Stimulated activated CD8-positive, alpha-beta memory T cell treated with anti-CD3 and anti-CD28 coated beads, Interleukin-2, amount 100 ng/mL, for 1 hour (primary cell): ENCODE data around the gene ZNF765.
"Not testable (repeated sequence)": the region's sequence is repeated elsewhere in the genome, so short reads cannot be mapped to it uniquely, and the experiment has no call there.

ENCODE experiments used
- DNase-seq, 2 donors: peaks; one replicate each; pipeline ENCODE4 v3.0.0-alpha.2; 2020; ENCODE audit warnings: low read depth in 2 of 2

The ZNF765 gene

DNA sequence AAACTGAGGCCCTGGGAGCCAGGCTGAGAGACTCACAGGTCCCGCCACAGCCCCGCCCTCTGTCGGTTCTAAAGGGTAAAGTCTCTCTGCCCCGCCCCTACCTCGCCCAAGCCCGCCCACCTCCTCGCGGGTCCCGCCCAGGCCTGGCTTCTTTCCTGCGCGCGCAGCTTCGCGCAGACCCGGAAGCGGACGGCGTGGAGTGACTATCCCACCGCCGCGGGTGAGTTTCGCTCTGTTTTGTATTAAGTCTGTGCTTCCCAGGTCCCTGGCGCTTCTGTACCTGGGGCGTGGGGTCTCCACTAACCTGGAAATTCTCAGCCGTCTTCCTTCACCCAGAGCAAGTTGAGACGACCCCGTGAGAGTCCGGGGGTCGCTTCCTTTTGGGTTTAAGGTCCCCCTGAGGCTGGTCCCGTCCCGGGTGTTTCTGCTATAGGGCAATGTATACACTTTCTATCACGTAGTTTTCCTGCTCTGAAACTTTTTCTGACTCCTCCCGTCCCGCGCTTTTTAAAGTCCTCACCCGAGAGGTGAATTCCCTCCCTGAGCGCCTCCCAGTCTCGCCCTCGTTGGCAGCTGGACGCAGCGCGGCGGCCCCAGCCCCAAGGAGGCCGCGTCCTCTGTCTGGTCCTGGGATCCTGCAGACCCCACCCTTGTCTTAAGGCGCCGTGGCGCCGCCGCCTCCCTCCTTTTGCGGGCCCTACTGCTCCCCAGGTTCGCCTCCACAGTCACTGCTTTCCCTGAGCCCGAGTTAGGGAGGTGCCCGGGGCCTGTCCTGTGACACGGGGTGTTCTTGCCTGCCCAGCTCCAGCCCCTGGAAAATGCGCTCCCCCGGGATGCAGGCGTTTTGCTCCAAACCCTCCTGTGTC lies at the start of gene ZNF765:
TSS of gene ZNF765 (plus strand) at position 176 of the 866 bp plus-strand sequence. CDS start 2,867 bp downstream, outside the sequence.
- peak; percentile 95 to 97 for DNase-seq

DNA sequence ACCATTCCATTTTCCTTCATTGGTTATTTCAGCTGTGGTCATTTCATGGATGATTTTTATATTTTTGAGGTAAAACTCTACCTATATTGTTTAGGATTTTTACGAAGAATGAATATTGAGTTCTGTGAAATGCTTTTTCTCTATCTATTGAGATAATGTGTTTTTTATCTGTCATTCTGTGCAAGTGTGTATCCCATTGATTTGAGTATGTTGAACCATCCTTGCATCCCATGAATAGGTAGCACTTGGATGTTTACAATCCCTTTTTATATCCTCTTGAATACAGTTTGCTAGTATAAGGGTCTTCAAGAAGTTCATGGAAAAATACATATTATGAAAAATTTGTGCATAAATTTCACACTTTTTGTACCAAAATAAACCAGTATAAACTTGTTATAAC lies 39.2 kb upstream of the ZNF765 start:
- DNase-seq: no peak

DNA sequence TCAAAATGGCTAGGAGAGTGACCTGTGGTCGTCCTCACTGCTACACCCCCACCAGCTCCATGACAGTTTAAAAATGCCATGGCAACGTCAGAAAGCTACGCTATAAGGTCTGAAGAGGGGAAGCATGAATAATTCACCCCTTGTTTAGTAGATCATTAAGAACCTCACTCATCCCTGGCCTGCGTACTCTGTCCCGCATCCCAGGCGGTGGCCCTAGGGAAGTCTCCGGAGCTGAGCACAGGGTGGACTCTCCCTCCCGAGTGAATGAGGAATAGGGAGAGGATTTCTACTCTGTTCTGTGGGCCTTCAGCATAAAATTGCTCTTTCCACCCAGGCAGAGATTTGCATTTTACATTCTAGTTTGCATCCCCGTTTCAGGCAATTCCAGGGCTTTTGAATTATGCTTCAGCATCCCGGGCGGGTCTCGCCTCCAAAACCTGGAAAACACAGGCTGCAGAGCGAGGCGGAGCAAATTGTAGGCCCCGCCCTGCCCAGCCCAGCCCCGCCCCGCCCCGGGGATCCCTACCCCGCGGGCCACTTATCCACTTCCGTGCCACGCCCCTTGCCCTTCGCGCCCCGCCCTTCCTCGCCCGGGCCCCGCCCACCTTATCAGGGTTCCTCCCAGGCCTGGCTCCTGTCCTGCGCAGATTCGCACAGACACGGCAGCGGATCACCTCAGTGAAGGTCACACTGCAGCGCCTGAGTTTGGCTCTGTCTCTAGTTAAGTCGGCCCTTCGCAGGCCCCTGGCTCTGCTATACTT lies 36.9 kb upstream of the ZNF765 start:
- no peak for DNase-seq

DNA sequence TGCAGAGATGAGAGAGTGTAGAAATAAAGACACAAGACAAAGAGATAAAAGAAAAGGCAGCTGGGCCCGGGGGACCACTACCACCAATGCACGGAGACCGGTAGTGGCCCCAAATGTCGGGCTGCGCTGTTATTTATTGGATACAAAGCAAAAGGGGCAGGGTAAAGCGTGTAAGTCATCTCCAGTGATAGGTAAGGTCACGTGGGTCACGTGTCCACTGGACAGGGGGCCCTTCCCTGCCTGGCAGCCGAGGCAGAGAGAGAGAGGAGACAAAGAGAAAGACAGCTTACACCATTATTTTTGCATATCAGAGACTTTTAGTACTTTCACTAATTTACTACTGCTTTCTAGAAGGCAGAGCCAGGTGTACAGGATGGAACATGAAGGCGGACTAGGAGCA lies 34.9 kb upstream of the ZNF765 start:
- DNase-seq: not testable (repeated sequence)

DNA sequence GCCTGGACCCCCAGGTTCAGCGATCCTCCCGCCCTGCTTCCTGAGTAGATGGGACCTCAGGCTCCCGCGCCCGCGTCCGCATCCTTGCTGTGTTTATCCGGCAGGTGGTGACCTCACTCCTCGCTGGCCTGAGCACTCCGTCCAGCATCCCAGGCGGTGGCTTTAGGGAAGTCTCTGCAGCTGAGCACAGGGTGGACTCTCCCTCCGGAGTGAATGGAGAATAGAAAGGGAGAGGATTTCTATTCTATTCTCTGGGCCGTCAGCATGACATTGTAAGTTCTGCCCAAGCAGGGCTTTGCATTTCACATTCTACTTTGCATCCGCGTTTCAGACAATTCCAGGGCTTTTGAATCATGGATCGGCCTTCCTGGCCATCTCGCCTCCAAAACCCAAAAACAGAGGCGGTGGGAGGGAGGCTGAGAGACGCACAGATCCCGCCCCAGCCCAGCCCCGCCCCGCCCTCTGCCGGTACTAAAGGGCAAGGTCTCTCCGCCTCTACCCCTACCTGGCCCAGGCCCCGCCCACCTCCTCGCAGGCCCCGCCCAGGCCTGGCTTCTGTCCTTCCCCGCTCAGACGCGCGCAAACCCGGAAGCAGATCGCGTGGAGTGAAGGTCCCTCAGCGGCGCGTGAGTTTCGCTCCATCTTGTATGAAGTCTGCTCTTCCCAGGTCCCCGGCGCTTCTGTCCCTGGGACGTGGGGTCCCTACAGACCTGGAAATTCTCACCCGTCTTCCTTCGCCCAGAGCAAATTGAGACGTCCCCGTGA lies 29.6 kb upstream of the ZNF765 start, which contains the start of gene ZNF525:
TSS of gene ZNF525 (plus strand) at position 572 of the 765 bp plus-strand sequence. CDS start 6,577 bp downstream, outside the sequence.
- peak; percentile 94 to 96 for DNase-seq

DNA sequence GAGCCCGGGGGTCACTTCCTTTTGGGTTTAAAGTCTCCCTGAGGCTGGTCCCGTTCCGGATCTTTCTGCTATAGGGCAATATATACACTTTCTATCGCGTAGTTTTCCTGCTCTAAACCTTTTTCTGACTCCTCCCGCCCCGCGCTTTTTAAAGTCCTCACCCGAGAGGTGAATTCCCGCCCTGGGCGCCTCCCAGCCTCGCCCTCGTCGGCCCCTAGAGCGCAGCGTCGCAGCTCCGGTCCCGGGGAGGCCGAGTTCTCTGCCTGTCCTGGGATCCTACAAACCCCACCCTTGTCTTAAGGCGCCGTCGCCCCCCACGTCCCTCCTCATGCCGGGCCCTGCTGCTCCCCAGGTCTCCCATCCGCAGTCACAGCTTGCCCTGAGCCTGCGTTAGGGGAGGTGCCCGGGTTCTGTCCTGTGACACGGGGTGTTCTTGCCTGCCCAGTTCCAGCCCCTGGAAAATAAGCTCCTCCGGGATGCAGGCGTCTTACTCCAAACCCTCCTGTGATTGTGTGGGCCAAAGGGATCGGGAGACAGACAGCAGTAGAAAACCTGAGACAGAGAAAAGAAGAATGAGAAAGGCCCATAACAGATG lies 29.0 kb upstream of the ZNF765 start:
- no peak for DNase-seq

DNA sequence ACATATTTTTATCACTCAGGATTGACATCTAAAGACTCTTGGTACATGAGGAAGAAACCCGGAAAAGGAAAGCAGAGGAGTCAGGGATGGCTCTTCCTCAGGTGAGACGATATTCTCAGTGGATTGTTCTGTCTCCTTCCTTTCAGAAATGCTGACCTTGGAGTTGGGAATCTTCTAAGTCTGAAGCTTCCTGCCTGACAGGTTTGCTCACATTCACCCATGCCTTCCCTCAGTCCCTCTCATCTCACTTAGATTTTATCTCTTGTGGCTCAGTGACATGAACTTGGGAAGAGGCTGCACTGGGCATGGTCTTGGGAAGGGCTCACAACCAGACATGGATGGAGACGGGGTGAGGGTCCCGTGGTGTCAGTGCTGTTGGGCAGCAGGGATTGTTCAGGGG lies 22.8 kb upstream of the ZNF765 start:
- no peak for DNase-seq

DNA sequence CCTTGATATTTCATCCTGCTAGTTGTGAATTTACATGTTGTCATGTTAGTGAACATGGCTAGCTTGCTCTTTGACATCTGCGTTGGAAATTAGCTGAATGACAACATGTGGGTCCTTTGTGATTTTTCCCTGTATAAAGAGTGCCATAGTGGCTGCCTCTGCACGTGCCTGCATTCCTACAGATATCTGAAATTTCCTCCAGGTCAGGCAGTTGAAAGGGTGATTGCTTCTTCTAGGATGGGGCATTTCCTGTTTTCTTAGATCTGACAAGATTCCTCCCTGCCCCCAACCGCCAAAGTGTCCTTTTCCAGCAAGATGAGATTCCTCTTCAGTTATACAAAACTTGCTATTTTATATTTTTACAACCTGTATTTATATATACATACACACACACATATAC lies 20.7 kb upstream of the ZNF765 start:
- DNase-seq: no peak

DNA sequence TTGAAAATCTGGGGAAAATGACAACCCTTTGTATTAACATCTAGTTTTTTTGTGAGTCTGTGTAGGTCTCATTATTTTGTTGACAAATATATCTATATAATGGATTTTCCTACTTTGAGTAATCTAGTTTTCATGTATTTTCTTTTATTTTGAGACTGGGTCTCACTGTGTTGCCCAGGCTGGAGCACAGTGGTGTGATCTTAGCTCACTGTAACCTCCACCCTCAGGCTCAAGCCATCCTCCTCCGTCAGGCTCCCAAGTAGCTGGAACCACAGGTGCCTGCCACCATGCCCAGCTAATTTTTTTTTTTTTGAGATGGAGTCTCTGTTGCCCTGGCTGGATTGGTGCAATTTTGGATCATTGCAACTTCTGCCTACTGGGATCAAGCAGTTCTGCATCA lies 20.2 kb upstream of the ZNF765 start:
- DNase-seq: no peak

DNA sequence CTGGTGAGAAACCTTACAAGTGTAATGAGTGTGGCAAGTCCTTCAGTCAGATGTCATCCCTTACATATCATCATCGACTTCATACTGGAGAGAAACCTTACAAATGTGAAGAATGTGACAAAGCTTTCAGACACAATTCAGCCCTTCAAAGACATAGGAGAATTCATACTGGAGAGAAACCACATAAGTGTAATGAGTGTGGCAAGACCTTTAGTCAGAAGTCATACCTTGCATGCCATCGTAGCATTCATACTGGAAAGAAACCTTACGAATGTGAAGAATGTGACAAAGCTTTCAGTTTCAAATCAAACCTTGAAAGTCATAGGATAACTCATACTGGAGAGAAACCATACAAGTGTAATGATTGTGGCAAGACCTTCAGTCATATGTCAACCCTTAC lies 13.6 kb upstream of the ZNF765 start:
- no peak for DNase-seq

DNA sequence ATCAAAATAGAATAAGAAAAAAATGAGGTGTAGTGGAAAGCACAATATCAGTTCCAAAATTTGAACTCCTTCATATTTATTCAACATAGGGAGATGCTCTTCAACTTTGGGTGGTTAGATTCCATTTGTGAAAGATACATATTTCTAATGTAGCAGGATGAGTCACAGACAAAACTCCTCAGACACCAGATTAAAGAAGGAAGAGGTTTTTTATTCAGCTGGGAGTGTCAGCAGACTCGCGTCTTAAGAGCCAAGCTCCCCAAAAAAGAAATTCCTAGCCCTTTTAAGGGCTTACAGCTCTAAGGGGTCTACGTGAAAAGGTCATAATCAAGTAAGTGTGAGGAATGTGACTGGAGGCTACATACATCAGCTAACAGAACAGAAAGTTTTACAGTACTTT lies 6.8 kb upstream of the ZNF765 start:
- DNase-seq: no peak

DNA sequence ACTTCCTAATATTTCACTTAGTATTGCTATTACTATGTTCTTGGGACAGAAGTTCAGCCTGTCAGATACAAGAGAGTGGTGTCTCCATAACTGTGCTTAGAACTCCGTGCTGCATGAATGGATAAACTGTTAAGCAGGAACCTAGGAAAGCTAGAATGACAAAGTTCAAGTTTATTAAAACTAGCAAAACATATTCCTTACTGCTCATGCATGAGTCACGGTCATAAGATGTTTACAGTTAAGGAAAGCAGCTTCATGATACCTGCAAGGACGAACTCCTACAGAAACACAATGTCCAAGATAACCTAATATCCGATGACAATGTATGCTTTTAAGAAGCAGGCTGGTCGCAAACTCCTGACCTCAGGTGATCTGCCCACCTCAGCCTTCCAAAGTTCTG lies 6.0 kb upstream of the ZNF765 start:
- DNase-seq: no peak

DNA sequence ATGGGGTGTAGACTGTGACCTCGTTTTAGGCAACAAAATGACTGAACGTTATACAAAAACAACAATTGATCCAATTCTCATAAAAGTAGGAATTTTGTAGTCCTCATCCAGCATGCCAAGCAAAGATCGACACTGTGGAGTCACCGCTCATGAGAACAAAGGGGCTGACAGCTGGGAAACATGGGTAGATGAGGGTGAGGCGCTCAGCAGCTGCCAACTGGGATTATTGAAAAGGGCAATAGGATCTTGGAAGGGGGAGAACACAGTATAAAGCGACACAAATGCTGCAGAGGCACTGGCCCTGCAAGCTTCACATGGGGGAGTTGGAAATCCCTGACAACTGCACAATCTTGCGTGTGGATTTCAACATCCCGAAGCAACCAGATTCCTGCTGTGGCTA lies 5.4 kb upstream of the ZNF765 start:
- DNase-seq: no peak

DNA sequence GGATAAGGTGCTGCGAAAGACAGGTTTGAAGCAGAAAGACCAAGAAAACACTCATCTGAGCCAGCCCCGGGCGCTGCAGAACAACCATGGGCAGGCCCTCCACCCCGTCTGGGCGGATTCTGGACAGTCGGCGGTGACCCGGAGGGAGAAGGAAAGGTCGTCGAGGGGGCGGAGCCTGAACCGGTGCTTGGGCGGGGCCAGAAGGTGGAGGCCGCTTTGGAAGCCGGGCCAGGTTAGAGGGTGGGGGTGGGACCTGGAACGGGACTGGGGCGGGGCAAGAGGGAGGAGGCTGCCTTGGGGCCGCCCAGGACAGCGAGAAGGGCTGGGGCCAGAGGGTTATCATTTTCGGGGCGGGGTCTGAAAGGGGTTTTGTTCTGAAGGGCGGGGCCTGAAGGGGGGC lies 5.0 kb upstream of the ZNF765 start:
- no peak for DNase-seq

DNA sequence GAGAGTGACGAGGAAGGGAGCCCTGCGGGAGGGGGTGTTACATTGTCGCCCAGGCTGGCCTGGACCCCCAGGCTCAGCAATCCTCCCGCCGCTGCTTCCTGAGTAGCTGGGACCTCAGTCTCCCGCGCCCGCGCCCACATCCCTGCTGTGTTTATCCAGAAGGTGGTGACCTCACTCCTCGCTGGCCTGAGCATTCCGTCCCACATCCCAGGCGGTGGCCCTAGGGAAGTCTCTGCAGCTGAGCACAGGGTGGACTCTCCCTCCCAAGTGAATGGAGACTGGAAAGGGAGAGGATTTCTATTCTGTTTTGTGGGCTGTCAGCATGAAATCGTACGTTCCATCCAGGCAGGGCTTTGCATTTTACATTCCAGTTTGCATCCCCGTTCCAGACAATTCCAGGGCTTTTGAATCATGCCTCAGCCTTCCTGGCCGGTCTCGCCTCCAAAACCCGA lies 401 bp upstream of the ZNF765 start:
- no peak for DNase-seq

DNA sequence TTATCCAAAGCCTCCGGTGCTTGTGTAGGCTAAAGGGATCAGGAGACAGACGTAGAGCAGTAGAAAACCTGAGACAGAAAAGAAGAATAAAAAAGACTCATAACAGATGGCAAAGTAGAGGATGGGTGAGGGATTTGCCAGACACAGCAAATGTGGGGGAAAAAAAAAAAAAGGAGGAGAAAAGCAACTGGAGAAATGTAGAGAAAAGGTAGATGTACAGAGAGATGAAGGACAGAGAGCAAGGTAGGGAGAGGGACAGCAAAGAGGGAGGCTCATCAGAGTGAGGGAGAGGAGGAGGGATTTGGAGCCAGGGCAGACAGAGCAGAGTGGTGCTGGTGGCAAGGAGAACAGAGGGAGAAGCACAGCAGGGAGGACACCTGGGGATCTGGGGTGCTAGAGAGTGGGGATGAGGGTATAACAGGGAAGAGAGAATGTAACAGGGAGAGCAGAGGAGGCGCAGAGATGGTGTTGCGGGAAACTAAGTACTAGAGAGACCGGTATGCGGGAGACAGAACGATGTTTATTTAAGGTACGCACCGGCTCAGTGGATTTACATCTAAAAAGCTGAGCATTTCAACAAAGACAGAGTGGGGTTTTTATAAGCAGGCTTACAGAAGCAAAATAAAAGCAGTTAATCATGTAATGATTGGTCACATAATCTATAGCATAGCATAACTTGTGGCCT lies 1.0 kb downstream of the ZNF765 start:
- not testable (repeated sequence) for DNase-seq

DNA sequence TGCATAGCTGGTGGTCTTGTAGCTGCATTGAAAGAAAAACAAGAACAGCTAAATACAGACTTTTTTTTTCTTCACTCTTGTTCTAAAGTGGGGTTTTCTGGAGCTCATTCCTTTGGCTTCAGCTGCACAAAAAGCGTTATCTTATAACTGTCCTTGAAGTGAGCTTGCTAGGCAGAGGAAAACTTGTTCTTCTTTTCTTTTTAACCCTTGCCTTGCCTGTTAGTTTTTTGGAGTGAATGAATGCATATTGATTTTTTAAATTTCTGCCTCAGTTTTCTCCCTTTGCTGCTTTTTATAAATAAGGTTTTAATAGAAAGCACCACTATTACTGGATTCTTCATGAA lies 1.5 kb downstream of the ZNF765 start:
- no peak for DNase-seq

DNA sequence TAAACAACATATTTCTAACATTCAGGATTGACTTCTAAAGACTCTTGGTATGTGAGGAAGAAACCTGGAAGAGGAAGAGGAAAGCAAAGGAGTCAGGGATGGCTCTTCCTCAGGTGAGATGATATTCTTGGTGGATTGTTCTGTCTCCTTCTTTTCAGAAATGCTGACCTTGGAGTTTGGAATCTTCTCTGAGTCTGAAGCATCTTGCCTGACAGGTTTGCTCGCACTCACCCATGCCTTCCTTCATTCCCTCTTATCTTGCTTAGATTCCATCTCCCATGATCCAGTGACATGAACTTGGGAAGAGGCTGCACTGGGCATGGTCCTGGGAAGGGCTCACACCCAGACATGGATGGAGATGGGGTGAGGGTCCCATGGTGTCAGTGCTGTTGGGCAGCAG lies 3.0 kb downstream of the ZNF765 start:
- not testable (repeated sequence) for DNase-seq

DNA sequence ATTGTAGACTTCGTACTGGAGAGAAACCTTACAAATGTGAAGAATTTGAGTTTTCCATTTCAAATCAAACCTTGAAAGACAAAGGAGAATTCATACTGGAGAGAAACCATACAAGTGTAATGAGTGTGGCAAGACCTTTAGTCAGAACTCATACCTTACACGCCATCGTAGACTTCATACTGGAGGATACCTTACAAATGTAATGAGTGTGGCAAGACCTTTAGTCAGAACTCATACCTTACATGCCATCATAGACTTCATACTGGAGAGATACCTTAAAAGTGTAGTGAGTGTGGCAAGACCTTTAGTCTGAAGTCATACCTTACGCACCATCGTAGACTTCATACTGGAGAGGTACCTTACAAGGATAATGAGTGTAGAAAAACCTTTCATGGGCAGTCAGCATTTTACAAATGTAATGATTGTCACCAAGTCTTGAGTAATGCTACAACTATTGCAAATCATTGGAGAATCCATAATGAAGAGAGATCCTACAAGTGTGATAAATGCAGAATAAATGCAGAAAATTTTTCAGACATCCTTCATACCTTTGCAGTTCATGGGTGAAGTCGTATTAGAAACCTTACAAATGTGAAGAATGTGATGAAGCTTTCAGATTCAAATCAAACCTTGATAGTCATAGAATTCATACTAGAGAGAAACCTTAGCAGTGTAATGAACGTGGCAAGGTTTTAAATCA lies 14.7 kb downstream of the ZNF765 start:
- DNase-seq: no peak

DNA sequence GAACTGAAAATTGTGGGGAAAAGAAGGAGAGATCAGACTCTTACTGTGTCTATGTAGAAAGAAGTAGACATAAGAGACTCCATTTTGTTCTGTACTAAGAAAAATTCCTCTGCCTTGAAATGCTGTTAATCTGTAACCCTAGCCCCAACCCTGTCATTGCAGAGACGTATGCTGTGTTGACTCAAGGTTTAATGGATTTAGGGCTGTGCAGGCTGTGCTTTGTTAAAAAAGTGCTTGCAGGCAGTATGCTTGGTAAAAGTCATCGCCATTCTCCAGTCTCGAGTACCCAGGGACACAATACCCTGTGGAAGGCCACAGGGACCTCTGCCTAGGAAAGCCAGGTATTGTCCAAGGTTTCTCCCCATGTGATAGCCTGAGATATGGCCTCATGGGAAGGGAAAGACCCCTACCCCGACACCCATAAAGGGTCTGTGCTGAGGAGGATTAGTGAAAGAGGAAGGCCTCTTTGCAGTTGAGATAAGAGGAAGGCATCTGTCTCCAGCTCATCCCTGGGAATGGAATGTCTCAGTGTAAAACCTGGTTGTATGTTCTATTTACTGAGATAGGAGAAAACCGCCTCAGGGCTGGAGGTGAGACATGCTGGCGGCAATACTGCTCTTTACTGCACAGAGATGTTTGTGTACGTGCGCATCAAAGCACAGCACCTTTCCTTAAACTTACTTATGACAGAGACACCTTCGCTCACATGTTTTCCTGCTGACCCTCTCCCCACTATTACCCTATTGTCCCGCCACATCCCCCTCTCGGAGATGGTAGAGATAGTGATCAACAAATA lies 25.8 kb downstream of the ZNF765 start:
- not testable (repeated sequence) for DNase-seq
